ENCODE measurements around the gene DDX23. TPM values are rescaled to one million over a fixed set of nuclear protein-coding genes. Genes with fewer than 3 reads are reported as not detected.

DDX23 gene
- polyA plus RNA-seq (2013, experiment 1 of 2): 55.7 TPM
- 50.3 TPM for polyA plus RNA-seq (2013, experiment 2 of 2)

- H3K36me3 ChIP-seq (ENCODE audit: control insufficient read depth, insufficient read depth, low read length): peaks cover 20% of the 10 kb centered on the region
- WGBS, 2 experiments (ENCODE audit: insufficient coverage in 2 of 2): 1 to 2% methylated on average over 35 to 42 of the region's 53 CpGs
- H3K9me3 ChIP-seq (ENCODE audit: control insufficient read depth, low read length): no peaks in the 10 kb centered on the region
- H3K27ac ChIP-seq (ENCODE audit: low read depth, low read length, severe bottlenecking): peak within 1 kb of the TSS; percentile 59
- peak within 1 kb of the TSS; percentile 90 for H3K4me3 ChIP-seq (ENCODE audit: extremely low read depth, insufficient read depth, low read length, poor library complexity, severe bottlenecking)
- H3K4me1 ChIP-seq (ENCODE audit: control insufficient read depth, insufficient read depth, low read length, poor library complexity, severe bottlenecking): peaks cover 4% of the 10 kb centered on the region
Measured at GRCh38 chr12:48851883-48852733, at the start of gene DDX23. Gene DDX23 (minus strand): TSS chr12:48852163. CDS start chr12:48845782, 6,381 bp downstream.

GRCh38 chr12:48901278-48901677 is 49.3 kb upstream of the DDX23 start:
- WGBS, 2 experiments (ENCODE audit: insufficient coverage in 2 of 2): 83% methylated on average over 1 of the region's 2 CpGs; no CpG with 5 or more reads in 1 of the 2 experiments
- Histone ChIP-seq H3K4me3 (ENCODE audit: extremely low read depth, insufficient read depth, low read length, poor library complexity, severe bottlenecking) (no peak overlapping the region), H3K36me3 (ENCODE audit: control insufficient read depth, insufficient read depth, low read length) (no peaks in the 10 kb centered on the region), H3K9me3 (ENCODE audit: control insufficient read depth, low read length) (no peaks in the 10 kb centered on the region), H3K4me1 (ENCODE audit: control insufficient read depth, insufficient read depth, low read length, poor library complexity, severe bottlenecking) (peaks cover 5% of the 10 kb centered on the region), H3K27ac (ENCODE audit: low read depth, low read length, severe bottlenecking) (no peak overlapping the region)

- no peaks in the 10 kb centered on the region for H3K9me3 ChIP-seq (ENCODE audit: control insufficient read depth, low read length)
- peaks cover 5% of the 10 kb centered on the region for H3K4me1 ChIP-seq (ENCODE audit: control insufficient read depth, insufficient read depth, low read length, poor library complexity, severe bottlenecking)
- H3K36me3 ChIP-seq (ENCODE audit: control insufficient read depth, insufficient read depth, low read length): no peaks in the 10 kb centered on the region
- H3K27ac ChIP-seq (ENCODE audit: low read depth, low read length, severe bottlenecking): no peak overlapping the region
- H3K4me3 ChIP-seq (ENCODE audit: extremely low read depth, insufficient read depth, low read length, poor library complexity, severe bottlenecking): no peak overlapping the region
- WGBS, 2 experiments (ENCODE audit: insufficient coverage in 2 of 2): 67 to 77% methylated on average over 1 to 2 of the region's 2 CpGs
Measured at GRCh38 chr12:48899651-48900050, 47.7 kb upstream of the DDX23 start.

GRCh38 chr12:48894271-48894670 is 42.3 kb upstream of the DDX23 start:
- H3K4me3 ChIP-seq (ENCODE audit: extremely low read depth, insufficient read depth, low read length, poor library complexity, severe bottlenecking): no peak overlapping the region
- H3K4me1 ChIP-seq (ENCODE audit: control insufficient read depth, insufficient read depth, low read length, poor library complexity, severe bottlenecking): no peaks in the 10 kb centered on the region
- no peak overlapping the region for H3K27ac ChIP-seq (ENCODE audit: low read depth, low read length, severe bottlenecking)
- no CpG with 5 or more reads among the region's 1 CpG for WGBS, 2 experiments (ENCODE audit: insufficient coverage in 2 of 2)
- no peaks in the 10 kb centered on the region for H3K36me3 ChIP-seq (ENCODE audit: control insufficient read depth, insufficient read depth, low read length)
- H3K9me3 ChIP-seq (ENCODE audit: control insufficient read depth, low read length): no peaks in the 10 kb centered on the region

GRCh38 chr12:48890657-48891418 is 38.9 kb upstream of the DDX23 start:
- WGBS, 2 experiments (ENCODE audit: insufficient coverage in 2 of 2): 3 to 4% methylated on average over 23 to 26 of the region's 37 CpGs
- Histone ChIP-seq H3K4me3 (ENCODE audit: extremely low read depth, insufficient read depth, low read length, poor library complexity, severe bottlenecking) (peak overlapping the region; percentile 36), H3K9me3 (ENCODE audit: control insufficient read depth, low read length) (no peaks in the 10 kb centered on the region), H3K27ac (ENCODE audit: low read depth, low read length, severe bottlenecking) (no peak overlapping the region), H3K36me3 (ENCODE audit: control insufficient read depth, insufficient read depth, low read length) (no peaks in the 10 kb centered on the region), H3K4me1 (ENCODE audit: control insufficient read depth, insufficient read depth, low read length, poor library complexity, severe bottlenecking) (no peaks in the 10 kb centered on the region)

GRCh38 chr12:48889679-48890078 is 37.7 kb upstream of the DDX23 start:
- Histone ChIP-seq H3K36me3 (ENCODE audit: control insufficient read depth, insufficient read depth, low read length) (no peaks in the 10 kb centered on the region), H3K9me3 (ENCODE audit: control insufficient read depth, low read length) (no peaks in the 10 kb centered on the region), H3K4me1 (ENCODE audit: control insufficient read depth, insufficient read depth, low read length, poor library complexity, severe bottlenecking) (no peaks in the 10 kb centered on the region), H3K4me3 (ENCODE audit: extremely low read depth, insufficient read depth, low read length, poor library complexity, severe bottlenecking) (no peak overlapping the region), H3K27ac (ENCODE audit: low read depth, low read length, severe bottlenecking) (no peak overlapping the region)
- 93% methylated on average over 2 to 3 of the region's 3 CpGs for WGBS, 2 experiments (ENCODE audit: insufficient coverage in 2 of 2)

GRCh38 chr12:48883305-48884161 is 31.6 kb upstream of the DDX23 start:
- Histone ChIP-seq H3K4me3 (ENCODE audit: extremely low read depth, insufficient read depth, low read length, poor library complexity, severe bottlenecking) (no peak overlapping the region), H3K36me3 (ENCODE audit: control insufficient read depth, insufficient read depth, low read length) (no peaks in the 10 kb centered on the region), H3K4me1 (ENCODE audit: control insufficient read depth, insufficient read depth, low read length, poor library complexity, severe bottlenecking) (peaks cover 35% of the 10 kb centered on the region), H3K9me3 (ENCODE audit: control insufficient read depth, low read length) (no peaks in the 10 kb centered on the region), H3K27ac (ENCODE audit: low read depth, low read length, severe bottlenecking) (peak overlapping the region; percentile 93)
- 37 to 40% methylated on average over 8 to 9 of the region's 13 CpGs for WGBS, 2 experiments (ENCODE audit: insufficient coverage in 2 of 2)

GRCh38 chr12:48882972-48883304 is 31.0 kb upstream of the DDX23 start:
- no CpG with 5 or more reads among the region's 3 CpGs for WGBS, 2 experiments (ENCODE audit: insufficient coverage in 2 of 2)
- H3K27ac ChIP-seq (ENCODE audit: low read depth, low read length, severe bottlenecking): peak overlapping the region; percentile 93
- H3K36me3 ChIP-seq (ENCODE audit: control insufficient read depth, insufficient read depth, low read length): no peaks in the 10 kb centered on the region
- H3K9me3 ChIP-seq (ENCODE audit: control insufficient read depth, low read length): no peaks in the 10 kb centered on the region
- H3K4me1 ChIP-seq (ENCODE audit: control insufficient read depth, insufficient read depth, low read length, poor library complexity, severe bottlenecking): peaks cover 35% of the 10 kb centered on the region
- no peak overlapping the region for H3K4me3 ChIP-seq (ENCODE audit: extremely low read depth, insufficient read depth, low read length, poor library complexity, severe bottlenecking)

GRCh38 chr12:48882315-48882687 is 30.3 kb upstream of the DDX23 start:
- WGBS, 2 experiments (ENCODE audit: insufficient coverage in 2 of 2): 4 to 9% methylated on average over 4 to 7 of the region's 10 CpGs
- peak overlapping the region; percentile 14 for H3K4me3 ChIP-seq (ENCODE audit: extremely low read depth, insufficient read depth, low read length, poor library complexity, severe bottlenecking)
- peak overlapping the region; percentile 93 for H3K27ac ChIP-seq (ENCODE audit: low read depth, low read length, severe bottlenecking)
- H3K9me3 ChIP-seq (ENCODE audit: control insufficient read depth, low read length): no peaks in the 10 kb centered on the region
- no peaks in the 10 kb centered on the region for H3K36me3 ChIP-seq (ENCODE audit: control insufficient read depth, insufficient read depth, low read length)
- peaks cover 35% of the 10 kb centered on the region for H3K4me1 ChIP-seq (ENCODE audit: control insufficient read depth, insufficient read depth, low read length, poor library complexity, severe bottlenecking)

GRCh38 chr12:48881686-48882314 is 29.8 kb upstream of the DDX23 start:
- Histone ChIP-seq H3K27ac (ENCODE audit: low read depth, low read length, severe bottlenecking) (peak overlapping the region; percentile 93), H3K36me3 (ENCODE audit: control insufficient read depth, insufficient read depth, low read length) (no peaks in the 10 kb centered on the region), H3K4me1 (ENCODE audit: control insufficient read depth, insufficient read depth, low read length, poor library complexity, severe bottlenecking) (peaks cover 35% of the 10 kb centered on the region), H3K4me3 (ENCODE audit: extremely low read depth, insufficient read depth, low read length, poor library complexity, severe bottlenecking) (peak overlapping the region; percentile 14), H3K9me3 (ENCODE audit: control insufficient read depth, low read length) (no peaks in the 10 kb centered on the region)
- 44 to 53% methylated on average over 8 of the region's 9 CpGs for WGBS, 2 experiments (ENCODE audit: insufficient coverage in 2 of 2)
